Thymus (tissue), 11 donors: Measurements from ENCODE around the gene RASGRF1. TPM values are rescaled to one million over a fixed set of nuclear protein-coding genes. Genes with fewer than 3 reads are reported as not detected.

ENCODE experiments used
- DNase-seq, 9 donors: peaks; one replicate each; pipeline ENCODE4 v3.0.0-alpha.2; 2013; ENCODE audit warnings: low spot score in 9 of 9, low read depth in 6 of 9, missing footprints in 1 of 9
- H3K27ac ChIP-seq, 2 donors: one replicate each; pipeline ENCODE4 v1.5.1; 2013; ENCODE audit warnings: control low read depth in 1 of 2, low read depth in 1 of 2, low read length in 1 of 2, mild to moderate bottlenecking in 1 of 2, moderate library complexity in 1 of 2
- H3K27me3 ChIP-seq, 2 donors: one replicate each; pipeline ENCODE4 v1.5.1; 2013; ENCODE audit warnings: low read length in 1 of 2; ENCODE audit not compliant: control insufficient read depth in 2 of 2, insufficient read depth in 1 of 2
- H3K36me3 ChIP-seq, 2 donors: one replicate each; pipeline ENCODE4 v1.5.1; 2013; ENCODE audit warnings: low read length in 1 of 2, mild to moderate bottlenecking in 1 of 2, moderate library complexity in 1 of 2; ENCODE audit not compliant: control insufficient read depth in 2 of 2, insufficient read depth in 2 of 2
- H3K4me1 ChIP-seq, 2 donors: one replicate each; pipeline ENCODE4 v1.5.1; 2013; ENCODE audit warnings: low read length in 2 of 2; ENCODE audit not compliant: control insufficient read depth in 2 of 2, insufficient read depth in 2 of 2
- H3K4me3 ChIP-seq, 2 donors: one replicate each; pipeline ENCODE4 v1.5.1; 2013; ENCODE audit warnings: low read length in 2 of 2, control low read depth in 1 of 2, mild to moderate bottlenecking in 1 of 2
- H3K9me3 ChIP-seq, 2 donors: one replicate each; pipeline ENCODE4 v1.5.1; 2013; ENCODE audit warnings: low read length in 1 of 2, mild to moderate bottlenecking in 1 of 2; ENCODE audit not compliant: control insufficient read depth in 2 of 2, insufficient read depth in 1 of 2
- WGBS: extraction: QIAGEN DNeasy Blood & Tissue Kit; methylation state at CpG from one replicate; pipeline ENCODE4 v1.1.7; 2013; 5-methylcytosine and 5-hydroxymethylcytosine counted together
- polyA plus RNA-seq: library from polyadenylated mRNA; stranded (reverse); fragments of 200-250 nt; gene quantifications from one replicate; pipeline ENCODE4 v1.2.3, GENCODE V29; 2013
- total RNA-seq: library from RNA; stranded (reverse); fragments of 120-200 nt; gene quantifications from one replicate; pipeline ENCODE4 v1.2.4, GENCODE V29; 2013
- donor health status: healthy.

Gene RASGRF1
- total and polyA plus RNA-seq, 2 donors: 0.47 to 0.52 TPM

- Histone ChIP-seq H3K27me3 (no peaks in the 10 kb centered on the region), H3K36me3 (no peaks in the 10 kb centered on the region), H3K4me3 (no peak overlapping the region), H3K9me3 (peaks cover 0 to 5% of the 10 kb centered on the region in 2 donors), H3K27ac (no peak overlapping the region), H3K4me1 (no peaks in the 10 kb centered on the region)
- WGBS: 66% methylated on average over 4 of the region's 4 CpGs
- DNase-seq: no peak
Observed at GRCh38 chr15:79041601-79042168, 48.9 kb downstream of the RASGRF1 start.

- no peaks in the 10 kb centered on the region for H3K36me3 ChIP-seq
- no peaks in the 10 kb centered on the region for H3K4me1 ChIP-seq
- peaks cover 0 to 19% of the 10 kb centered on the region in 2 donors for H3K27me3 ChIP-seq
- WGBS: 97% methylated on average over 1 of the region's 1 CpG
- DNase-seq: no peak
- peaks cover 0 to 5% of the 10 kb centered on the region in 2 donors for H3K9me3 ChIP-seq
- no peak overlapping the region for H3K27ac ChIP-seq
- H3K4me3 ChIP-seq: no peak overlapping the region
Observed at GRCh38 chr15:79037848-79038247, 52.7 kb downstream of the RASGRF1 start.

- no peak for DNase-seq
- Histone ChIP-seq H3K36me3 (no peaks in the 10 kb centered on the region), H3K27me3 (peaks cover 0 to 19% of the 10 kb centered on the region in 2 donors), H3K4me3 (no peak overlapping the region), H3K9me3 (peaks cover 0 to 1% of the 10 kb centered on the region in 2 donors), H3K27ac (no peak overlapping the region), H3K4me1 (no peaks in the 10 kb centered on the region)
- 90% methylated on average over 4 of the region's 4 CpGs for WGBS
Observed at GRCh38 chr15:79036323-79036722, 54.3 kb downstream of the RASGRF1 start.

DNA sequence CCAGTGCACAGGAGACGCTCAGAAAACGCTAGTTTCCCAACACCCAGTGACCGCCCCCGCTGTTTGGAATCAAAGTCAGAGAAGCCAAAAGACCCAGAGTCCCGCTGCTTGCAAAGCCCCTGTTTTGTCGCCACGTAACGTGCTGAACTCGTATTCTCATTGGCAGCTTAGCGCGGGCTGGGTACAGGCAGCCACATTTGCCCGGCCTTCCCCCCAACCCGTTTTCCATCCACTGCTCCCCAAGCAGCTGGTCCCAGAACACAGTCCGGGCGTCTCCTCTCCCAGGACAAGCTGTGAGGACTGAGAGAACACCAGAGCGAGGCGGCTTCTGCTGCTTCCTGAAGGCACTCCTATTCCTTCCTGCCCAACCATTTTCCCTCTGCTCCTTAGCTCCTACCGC lies 54.8 kb downstream of the RASGRF1 start:
- no peaks in the 10 kb centered on the region for H3K4me1 ChIP-seq
- H3K9me3 ChIP-seq: no peaks in the 10 kb centered on the region
- H3K36me3 ChIP-seq: no peaks in the 10 kb centered on the region
- H3K4me3 ChIP-seq: no peak overlapping the region
- 48% methylated on average over 18 of the region's 18 CpGs for WGBS
- no peak overlapping the region for H3K27ac ChIP-seq
- peaks cover 0 to 19% of the 10 kb centered on the region in 2 donors for H3K27me3 ChIP-seq
- DNase-seq: no peak

- no peak for DNase-seq
- peaks cover 0 to 19% of the 10 kb centered on the region in 2 donors for H3K27me3 ChIP-seq
- no peaks in the 10 kb centered on the region for H3K36me3 ChIP-seq
- H3K4me1 ChIP-seq: no peaks in the 10 kb centered on the region
- H3K9me3 ChIP-seq: no peaks in the 10 kb centered on the region
- no peak overlapping the region for H3K27ac ChIP-seq
- WGBS: 74% methylated on average over 11 of the region's 11 CpGs
- H3K4me3 ChIP-seq: no peak overlapping the region
Observed at GRCh38 chr15:79035111-79035601, 55.4 kb downstream of the RASGRF1 start.

DNA sequence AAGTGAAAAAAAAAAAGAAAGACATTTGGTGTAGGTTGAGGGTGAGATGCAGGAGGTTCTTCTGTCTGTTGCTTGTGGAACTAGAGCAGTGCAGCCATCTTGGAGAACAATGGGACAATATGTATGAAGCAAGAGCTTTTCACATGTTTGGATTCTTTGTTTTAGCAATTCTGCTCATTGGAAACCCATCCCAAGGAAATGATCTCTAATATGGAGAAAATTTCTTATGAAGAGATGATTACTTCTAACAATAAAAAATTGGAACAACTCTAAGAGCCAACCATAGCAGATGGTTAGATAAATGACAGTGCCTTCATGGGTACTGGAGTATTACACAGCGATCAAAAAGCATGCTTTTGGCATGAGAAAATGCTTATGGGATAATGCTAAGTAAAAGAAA lies 56.3 kb downstream of the RASGRF1 start:
- no peaks in the 10 kb centered on the region for H3K9me3 ChIP-seq
- H3K27ac ChIP-seq: no peak overlapping the region
- no peaks in the 10 kb centered on the region for H3K36me3 ChIP-seq
- H3K4me3 ChIP-seq: no peak overlapping the region
- WGBS: 95% methylated on average over 1 of the region's 1 CpG
- H3K4me1 ChIP-seq: no peaks in the 10 kb centered on the region
- peaks cover 0 to 19% of the 10 kb centered on the region in 2 donors for H3K27me3 ChIP-seq
- DNase-seq: no peak

- DNase-seq: no peak
- H3K9me3 ChIP-seq: no peaks in the 10 kb centered on the region
- H3K36me3 ChIP-seq: no peaks in the 10 kb centered on the region
- H3K4me3 ChIP-seq: no peak overlapping the region
- no peaks in the 10 kb centered on the region for H3K4me1 ChIP-seq
- 45% methylated on average over 6 of the region's 6 CpGs for WGBS
- peaks cover 0 to 19% of the 10 kb centered on the region in 2 donors for H3K27me3 ChIP-seq
- no peak overlapping the region for H3K27ac ChIP-seq
Observed at GRCh38 chr15:79032656-79033055, 57.9 kb downstream of the RASGRF1 start.

- peaks cover 0 to 19% of the 10 kb centered on the region in 2 donors for H3K27me3 ChIP-seq
- H3K36me3 ChIP-seq: no peaks in the 10 kb centered on the region
- H3K27ac ChIP-seq: no peak overlapping the region
- no peak overlapping the region for H3K4me3 ChIP-seq
- DNase-seq: no peak
- H3K9me3 ChIP-seq: no peaks in the 10 kb centered on the region
- H3K4me1 ChIP-seq: no peaks in the 10 kb centered on the region
- WGBS: 96% methylated on average over 12 of the region's 12 CpGs
Observed at GRCh38 chr15:79031821-79032220, 58.8 kb downstream of the RASGRF1 start.

DNA sequence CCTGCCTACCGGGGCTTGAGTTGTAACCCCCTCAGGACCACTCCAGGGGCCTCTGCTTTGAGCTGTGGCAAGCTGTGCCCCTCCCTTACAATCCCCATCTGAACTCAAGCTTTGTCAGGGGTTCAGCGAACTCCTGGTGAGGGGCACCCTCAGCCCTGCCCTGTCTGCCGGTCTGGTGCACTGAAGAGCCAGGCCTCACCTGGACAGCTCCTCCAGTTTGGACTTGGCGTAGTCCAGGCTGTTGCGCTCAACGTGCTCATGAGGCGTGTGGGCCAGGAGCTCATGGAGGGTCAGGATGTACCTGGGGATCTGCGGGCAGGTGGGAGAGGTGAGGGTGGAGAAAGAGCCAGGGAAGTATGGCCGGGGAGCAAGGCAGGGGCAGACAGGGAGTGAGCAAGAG lies 59.4 kb downstream of the RASGRF1 start:
- 97% methylated on average over 9 of the region's 9 CpGs for WGBS
- no peak for DNase-seq
- Histone ChIP-seq H3K36me3 (no peaks in the 10 kb centered on the region), H3K4me3 (no peak overlapping the region), H3K4me1 (no peaks in the 10 kb centered on the region), H3K9me3 (no peaks in the 10 kb centered on the region), H3K27ac (no peak overlapping the region), H3K27me3 (peaks cover 0 to 14% of the 10 kb centered on the region in 2 donors)
